ENCODE data around the gene ICAM5. TPM values are rescaled to one million over a fixed set of nuclear protein-coding genes. Genes with fewer than 3 reads are reported as not detected.

Gene ICAM5
- total and polyA plus RNA-seq, 9 of the 15 experiments (the other 6 are each of a cell fraction or from before 2014, with no cell fraction given) = 0.10 to 114 (median 13.7) TPM

DNA sequence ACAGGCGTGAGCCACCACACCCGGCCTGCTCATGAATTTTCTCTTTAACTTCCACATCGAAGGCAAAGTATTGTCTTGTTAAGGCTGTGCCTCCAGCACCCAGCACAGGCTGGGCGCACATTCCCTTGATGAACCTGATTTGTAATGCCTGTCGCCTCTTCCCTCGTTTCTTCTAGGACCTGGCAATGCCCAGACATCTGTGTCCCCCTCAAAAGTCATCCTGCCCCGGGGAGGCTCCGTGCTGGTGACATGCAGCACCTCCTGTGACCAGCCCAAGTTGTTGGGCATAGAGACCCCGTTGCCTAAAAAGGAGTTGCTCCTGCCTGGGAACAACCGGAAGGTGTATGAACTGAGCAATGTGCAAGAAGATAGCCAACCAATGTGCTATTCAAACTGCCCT, 15.2 kb upstream of the ICAM5 start:
- Histone ChIP-seq H3K9ac (ENCODE audit: insufficient read depth in 1 of 2, low read depth in 2 of 2, low read length in 2 of 2) (peak overlapping the region in 1 of 2 experiments; percentile 50; a peak in 2 of 4 replicates), H3K9me3 (replicated peaks; ENCODE audit: control insufficient read depth, insufficient read depth, low read depth, low read length) (no peaks in the 10 kb centered on the region), H3K4me3 (no peak overlapping the region), H3K4me1 (replicated peaks in 1 of 2; ENCODE audit: control insufficient read depth in 2 of 2, insufficient read depth in 2 of 2, low read length in 2 of 2) (peaks cover 15 to 25% of the 10 kb centered on the region in 2 experiments; a peak in 4 of 5 replicates), H3K9me1 (ENCODE audit: control insufficient read depth, insufficient read depth, low read length) (no peaks in the 10 kb centered on the region), H3K36me3 (ENCODE audit: control insufficient read depth, insufficient read depth, low read length) (peaks cover 56% of the 10 kb centered on the region; the same call in 2 of the 3 replicates), H2AFZ (ENCODE audit: low read depth, low read length) (no peak overlapping the region), H3K27me3 (ENCODE audit: control insufficient read depth in 2 of 2, insufficient read depth in 2 of 2, low read length in 2 of 2) (no peaks in the 10 kb centered on the region), H3K79me2 (ENCODE audit: control insufficient read depth, insufficient read depth, low read length) (peaks cover 30% of the 10 kb centered on the region), H3K4me2 (ENCODE audit: insufficient read depth, low read length) (no peak overlapping the region), H4K20me1 (replicated peaks; ENCODE audit: control insufficient read depth, insufficient read depth, low read length) (no peaks in the 10 kb centered on the region), H3K27ac (ENCODE audit: extremely low read depth, low read depth, low read length) (no peak overlapping the region)
- ATAC-seq (no peak), DNase-seq (ENCODE audit: extremely low read depth in 1 of 4, low spot score in 3 of 4) (no peak), FAIRE-seq (no peak)
- 94% methylated on average over 10 of the region's 10 CpGs for WGBS (ENCODE audit: insufficient coverage, low coverage, missing lambda C conversion rate)
- intact Hi-C loops (cut with micrococcal nuclease) = no loop called here
- TF ChIP-seq ZNF57 (CRISPR knock-in tag; IDR thresholded peaks at IDR 0.05) (no peak), TEAD2 (tag; IDR thresholded peaks at IDR 0.05) (no peak), MYC (IDR thresholded peaks at IDR 0.05; ENCODE audit: low read depth, low read length) (no peak), MYC (CRISPR knock-in tag; IDR thresholded peaks at IDR 0.05; ENCODE audit: borderline replicate concordance, low read depth) (no peak), MIER1 (IDR thresholded peaks at IDR 0.05; ENCODE audit: low read depth) (no peak), ZNF239 (CRISPR knock-in tag; IDR thresholded peaks at IDR 0.05) (no peak), MTA3 (IDR thresholded peaks at IDR 0.05; ENCODE audit: borderline replicate concordance) (no peak), MED1 (CRISPR knock-in tag; IDR thresholded peaks at IDR 0.05; ENCODE audit: borderline replicate concordance) (no peak), ZNF778 (CRISPR knock-in tag; IDR thresholded peaks at IDR 0.05) (no peak), ZNF24 (IDR thresholded peaks at IDR 0.05) (no peak), ZNF282 (CRISPR knock-in tag; IDR thresholded peaks at IDR 0.05) (no peak)
- TF ChIP-seq, protein P1, sequence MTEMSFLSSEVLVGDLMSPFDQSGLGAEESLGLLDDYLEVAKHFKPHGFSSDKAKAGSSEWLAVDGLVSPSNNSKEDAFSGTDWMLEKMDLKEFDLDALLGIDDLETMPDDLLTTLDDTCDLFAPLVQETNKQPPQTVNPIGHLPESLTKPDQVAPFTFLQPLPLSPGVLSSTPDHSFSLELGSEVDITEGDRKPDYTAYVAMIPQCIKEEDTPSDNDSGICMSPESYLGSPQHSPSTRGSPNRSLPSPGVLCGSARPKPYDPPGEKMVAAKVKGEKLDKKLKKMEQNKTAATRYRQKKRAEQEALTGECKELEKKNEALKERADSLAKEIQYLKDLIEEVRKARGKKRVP (CRISPR knock-in tag; IDR thresholded peaks at IDR 0.05) = no peak
- TF ChIP-seq, protein P2, sequence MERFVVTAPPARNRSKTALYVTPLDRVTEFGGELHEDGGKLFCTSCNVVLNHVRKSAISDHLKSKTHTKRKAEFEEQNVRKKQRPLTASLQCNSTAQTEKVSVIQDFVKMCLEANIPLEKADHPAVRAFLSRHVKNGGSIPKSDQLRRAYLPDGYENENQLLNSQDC (CRISPR knock-in tag; IDR thresholded peaks at IDR 0.05) = no peak
- BruUV-seq (replicated peaks) = no TSS peak
- in situ Hi-C loops (cut with MboI) = loop anchor here (5.0 kb wide), 1 partner anchor 113 kb away; no protein-coding TSS in a partner anchor
- ChIA-PET CTCF (ENCODE audit: low intra/inter-chr PET ratio) (no interaction called here), POLR2A (interaction anchor here (0.7 kb wide), 1 partner anchor 17 kb away, joined by 5 read pairs; no protein-coding TSS in a partner anchor)

All from K562 (cell line).